Motor neuron (in vitro differentiated cells): Measurements from ENCODE around the gene GNAQ. TPM values are rescaled to one million over a fixed set of nuclear protein-coding genes. Genes with fewer than 3 reads are reported as not detected.
A peak's percentile ranks its signal among the peaks of the same experiment; 100 is the strongest.
"Not testable (repeated sequence)": the region's sequence is repeated elsewhere in the genome, so short reads cannot be mapped to it uniquely, and the experiment has no call there.

Experiments used
- ATAC-seq, 8 experiments: fragments of 200-7000 bp; cut with Tn5 transposase; replicated peaks in 6 of 8; 2 replicates each; pipeline ENCODE4 v1.8.0; 2021; ENCODE audit warnings: mild to moderate bottlenecking in 8 of 8, moderate library complexity in 8 of 8
- H3K27ac ChIP-seq, 2 donors: fragments of 250-450 bp; sonication (Bioruptor Pico); 2 replicates each; pipeline ENCODE4 v1.9.0; 2021; ENCODE audit warnings: antibody characterized with exemption in 2 of 2, mild to moderate bottlenecking in 2 of 2, moderate library complexity in 1 of 2
- H3K4me1 ChIP-seq, 2 donors: fragments of 250-450 bp; sonication (Bioruptor Pico); replicated peaks in 1 of 2; 2 replicates each; pipeline ENCODE4 v1.6.1; 2021; ENCODE audit warnings: antibody characterized with exemption in 2 of 2, mild to moderate bottlenecking in 2 of 2, moderate library complexity in 1 of 2
- H3K4me3 ChIP-seq, 5 donors: fragments of 250-450 bp; sonication (Bioruptor Pico); 2 replicates each; pipeline ENCODE4 v1.9.0; 2021; ENCODE audit warnings: antibody characterized with exemption in 5 of 5, mild to moderate bottlenecking in 5 of 5, moderate library complexity in 4 of 5
- WGBS, 10 experiments: fragments of 450-650 bp; shearing (Covaris generic); methylation state at CpG; one replicate each; pipeline ENCODE4 v1.0.0; 2022; 5-methylcytosine and 5-hydroxymethylcytosine counted together
- in situ Hi-C, 9 experiments: fragments of 400-800 bp; cut with MboI; loops; one replicate each; pipeline ENCODE4 v1.15.0; 2021; ENCODE audit warnings: low sequenced_read_pairs in 9 of 9, low pct_unique_long_range_greater_than_20kb in 2 of 9; ENCODE audit not compliant: unreplicated experiment in 9 of 9
- total RNA-seq, 8 experiments: library from RNA; unstranded; fragments of 300-600 nt; gene quantifications; 2 replicates each; pipeline versions ENCODE4 v1.2.3 to v1.2.4, GENCODE V29; 2022

GNAQ gene
- total RNA-seq, 8 experiments from 2014 or later, result 10.5 to 84.7 (median 37.9) TPM

DNA sequence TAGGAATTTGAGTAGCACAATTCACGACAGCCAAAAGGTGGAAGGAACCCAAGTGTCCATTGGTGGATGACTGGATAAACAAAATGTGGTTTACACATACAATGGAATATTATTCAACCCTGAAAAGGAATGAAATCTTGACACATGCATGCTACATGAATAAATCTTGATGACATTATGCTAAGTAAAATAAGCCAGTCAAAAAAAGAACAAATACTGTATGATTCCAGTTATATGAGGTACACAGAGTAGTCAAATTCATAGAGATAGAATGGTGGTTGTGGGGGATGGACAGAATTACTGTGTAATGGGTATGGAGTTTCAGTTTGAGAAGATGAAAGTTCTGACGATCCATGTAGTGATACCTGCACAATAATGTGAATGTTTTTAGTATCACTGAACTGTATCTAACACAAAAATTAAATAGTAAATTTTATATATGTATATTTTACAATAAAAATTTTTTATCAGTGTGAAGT lies 265.8 kb downstream of the GNAQ start:
- Histone ChIP-seq H3K4me3 (no peak overlapping the region), H3K4me1 (no peaks in the 10 kb centered on the region), H3K27ac (no peak overlapping the region)
- in situ Hi-C loops, result loop anchor here in 1 of 9 experiments (25.0 kb wide), 1 partner anchor 329 kb away; no protein-coding TSS in a partner anchor
- ATAC-seq, result no peak
- 78 to 100% (median 96%) methylated on average over 1 to 2 of the region's 2 CpGs; no CpG with 5 or more reads in 1 of the 10 experiments for WGBS, 10 experiments

DNA sequence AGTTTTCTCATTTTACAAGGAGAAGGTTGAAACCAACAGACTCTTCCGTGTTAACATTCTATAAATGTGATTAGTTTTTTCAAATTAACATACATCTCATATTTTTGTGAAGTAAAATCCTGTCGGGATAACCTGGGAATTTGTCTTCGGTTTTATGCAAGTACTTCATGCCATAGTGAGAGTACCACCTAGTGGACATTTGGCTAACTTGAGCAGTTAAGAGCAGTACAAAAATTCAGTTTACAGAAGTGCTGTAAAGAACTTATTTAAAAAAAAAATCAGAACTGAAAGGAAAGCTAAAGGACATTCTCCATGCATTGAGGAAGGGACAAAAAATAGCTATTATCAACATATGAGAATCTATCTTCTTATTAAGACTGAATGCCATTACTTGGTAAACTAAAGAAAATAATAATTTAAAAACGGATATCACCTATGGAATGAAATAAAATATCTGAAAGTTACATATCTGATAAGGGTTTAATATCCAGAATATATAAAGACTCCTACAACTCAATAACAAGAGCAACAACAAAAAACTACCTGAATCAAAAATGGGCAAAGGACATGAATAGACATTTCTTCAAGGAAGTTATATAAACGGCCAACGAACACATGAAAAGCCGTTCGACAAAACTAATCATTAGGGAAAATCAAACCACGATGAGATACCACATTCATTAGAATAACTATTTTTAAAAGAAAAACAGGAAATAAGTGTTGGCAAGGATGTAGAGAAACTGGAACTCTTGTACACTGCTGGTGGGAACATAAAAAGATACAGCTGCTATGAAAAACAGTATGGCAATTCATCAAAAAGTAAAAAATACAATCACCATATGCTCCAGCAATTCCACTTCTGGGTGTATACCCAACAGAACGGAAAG lies 266.5 kb downstream of the GNAQ start:
- H3K4me1 ChIP-seq, result no peaks in the 10 kb centered on the region
- H3K4me3 ChIP-seq, result no peak overlapping the region
- peak in 1 of 8 experiments; percentile 39 for ATAC-seq
- H3K27ac ChIP-seq, result no peak overlapping the region
- 49 to 100% (median 90%) methylated on average over 5 to 10 of the region's 10 CpGs for WGBS, 10 experiments
- in situ Hi-C loops, result loop anchor here in 1 of 9 experiments (25.0 kb wide), 1 partner anchor 328 kb away; no protein-coding TSS in a partner anchor

DNA sequence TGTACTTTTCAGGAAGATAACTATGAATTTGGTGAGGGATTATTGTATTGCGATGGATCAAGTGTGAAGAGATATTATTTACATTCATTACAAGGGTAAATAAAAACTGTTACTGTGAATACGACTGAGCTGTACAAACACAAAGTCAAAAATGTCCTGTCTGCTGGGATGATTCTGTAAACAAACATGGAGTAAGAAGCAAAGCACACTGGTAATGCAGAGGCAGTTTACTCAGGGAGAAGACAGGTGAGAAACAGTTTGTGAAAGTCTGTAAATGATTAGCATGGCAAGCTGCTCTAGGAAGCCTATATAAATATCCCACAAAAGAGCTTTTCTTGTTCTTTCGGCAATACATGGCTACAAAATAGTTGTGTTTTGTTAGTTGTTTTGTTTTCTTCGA lies 268.0 kb downstream of the GNAQ start:
- in situ Hi-C loops, result loop anchor here in 1 of 9 experiments (25.0 kb wide), 1 partner anchor 326 kb away; no protein-coding TSS in a partner anchor
- Histone ChIP-seq H3K27ac (no peak overlapping the region), H3K4me3 (no peak overlapping the region), H3K4me1 (no peaks in the 10 kb centered on the region)
- WGBS, 10 experiments, result 65 to 100% (median 91%) methylated on average over 1 to 4 of the region's 4 CpGs
- ATAC-seq, result no peak

DNA sequence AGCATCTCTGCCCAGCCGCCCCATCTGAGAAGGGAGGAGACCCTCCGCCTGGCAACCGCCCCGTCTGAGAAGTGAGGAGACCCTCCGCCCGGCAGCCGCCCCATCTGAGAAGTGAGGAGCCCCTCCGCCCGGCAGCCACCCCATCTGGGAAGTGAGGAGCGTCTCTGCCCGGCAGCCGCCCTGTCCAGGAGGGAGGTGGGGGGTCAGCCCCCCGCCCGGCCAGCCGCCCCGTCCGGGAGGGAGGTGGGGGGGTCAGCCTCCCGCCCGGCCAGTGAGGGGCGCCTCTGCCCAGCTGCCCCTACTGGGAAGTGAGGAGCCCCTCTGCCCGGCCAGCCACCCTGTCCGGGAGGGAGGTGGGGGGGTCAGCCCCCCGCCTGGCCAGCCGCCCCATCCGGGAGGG lies 270.7 kb downstream of the GNAQ start:
- WGBS, 10 experiments, result no CpG with 5 or more reads among the region's 25 CpGs
- not testable (repeated sequence) for H3K4me1 ChIP-seq, ATAC-seq, H3K4me3 ChIP-seq, H3K27ac ChIP-seq
- in situ Hi-C loops, result loop anchor here in 1 of 9 experiments (25.0 kb wide), 1 partner anchor 324 kb away; no protein-coding TSS in a partner anchor

DNA sequence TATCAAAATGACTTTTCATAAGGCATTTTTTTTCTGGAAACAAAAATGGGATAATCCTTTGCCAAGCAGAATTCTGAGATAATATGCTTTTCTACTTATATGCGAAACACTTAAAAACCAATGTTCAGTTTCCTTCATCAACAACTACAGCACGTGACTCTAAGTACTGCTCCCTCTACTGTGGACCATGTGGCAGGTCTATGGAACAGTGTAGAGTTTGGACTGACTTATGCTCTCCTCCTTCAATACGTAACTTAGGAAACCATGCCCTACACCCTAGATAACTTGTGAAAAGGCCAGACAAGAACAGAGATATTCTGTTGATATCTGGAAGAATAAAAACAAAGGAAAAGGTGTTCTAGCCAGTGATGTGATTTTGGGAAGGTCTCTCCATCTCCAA lies 272.2 kb downstream of the GNAQ start:
- Histone ChIP-seq H3K4me1 (no peaks in the 10 kb centered on the region), H3K27ac (no peak overlapping the region), H3K4me3 (no peak overlapping the region)
- no peak for ATAC-seq
- 66 to 100% (median 95%) methylated on average over 1 to 3 of the region's 3 CpGs; no CpG with 5 or more reads in 1 of the 10 experiments for WGBS, 10 experiments
- in situ Hi-C loops, result loop anchor here in 1 of 9 experiments (25.0 kb wide), 1 partner anchor 322 kb away; no protein-coding TSS in a partner anchor

DNA sequence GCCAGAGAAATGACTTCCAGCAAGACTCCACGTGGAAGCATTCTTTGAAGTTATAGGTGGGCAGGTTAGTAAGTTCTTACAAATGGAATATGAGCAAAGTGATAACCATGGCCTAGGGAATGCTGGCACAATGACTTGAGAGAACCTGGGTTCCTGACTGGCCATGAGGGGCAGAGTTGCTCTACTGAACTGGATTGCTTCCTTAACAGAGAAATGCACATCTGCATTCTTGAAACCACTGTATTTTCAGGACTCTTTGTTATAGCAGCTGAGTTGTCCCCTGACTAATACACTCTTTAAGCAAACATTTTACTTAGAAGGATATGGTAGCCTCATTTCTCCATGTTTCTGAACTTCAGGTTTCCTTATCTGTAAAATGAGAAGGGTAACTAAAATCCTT lies 275.2 kb downstream of the GNAQ start:
- no peak overlapping the region for H3K27ac ChIP-seq
- in situ Hi-C loops, result loop anchor here in 1 of 9 experiments (25.0 kb wide), 1 partner anchor 319 kb away; no protein-coding TSS in a partner anchor

DNA sequence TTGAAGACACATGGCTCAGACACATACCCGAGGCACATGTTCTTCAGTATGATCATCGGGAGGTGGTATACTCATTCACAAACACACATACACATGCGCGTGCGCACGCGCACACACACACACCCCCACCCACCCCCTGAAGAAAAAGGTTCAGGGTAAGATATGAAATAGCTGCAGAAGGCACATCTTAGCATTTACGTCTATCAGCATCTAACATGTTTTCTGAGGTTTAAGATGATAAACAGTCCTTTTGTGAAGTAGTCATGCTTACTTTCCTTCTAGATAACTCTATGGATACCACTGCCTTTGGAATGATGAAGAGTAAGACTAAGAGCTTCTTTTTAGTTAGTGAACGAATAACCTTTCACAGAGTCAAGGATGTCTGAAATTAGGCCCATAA lies 278.4 kb downstream of the GNAQ start:
- 79 to 100% (median 88%) methylated on average over 1 to 8 of the region's 9 CpGs; no CpG with 5 or more reads in 2 of the 10 experiments for WGBS, 10 experiments
- Histone ChIP-seq H3K27ac (no peak overlapping the region), H3K4me3 (no peak overlapping the region), H3K4me1 (peaks cover 0 to 10% of the 10 kb centered on the region in 2 donors)
- ATAC-seq, result no peak
- in situ Hi-C loops, result loop anchor here in 1 of 9 experiments (25.0 kb wide), 1 partner anchor 316 kb away; no protein-coding TSS in a partner anchor

More for the DNA sequence above, 275.2 kb downstream of the GNAQ start:
- 10 to 100% (median 90%) methylated on average over 1 of the region's 1 CpG; no CpG with 5 or more reads in 5 of the 10 experiments for WGBS, 10 experiments
- no peaks in the 10 kb centered on the region for H3K4me1 ChIP-seq
- no peak for ATAC-seq
- no peak overlapping the region for H3K4me3 ChIP-seq

DNA sequence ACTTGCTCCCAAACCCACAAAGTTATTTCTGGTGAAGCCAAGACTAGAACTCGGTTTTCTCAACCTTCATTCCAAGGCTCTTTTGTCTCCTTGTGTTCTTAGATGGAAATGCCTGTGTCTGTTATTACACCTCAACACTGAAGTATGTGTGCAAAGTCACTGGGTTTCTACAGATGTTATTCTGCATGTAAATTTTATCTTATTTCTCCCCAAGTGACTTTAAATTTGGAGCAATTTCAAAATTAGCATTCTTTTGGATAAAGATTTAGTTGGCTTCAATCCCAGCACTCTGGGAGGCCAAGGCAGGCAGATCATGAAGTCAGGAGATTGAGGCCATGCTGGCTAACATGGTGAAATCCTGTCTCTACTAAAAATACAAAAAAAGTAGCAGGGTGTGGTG lies 279.1 kb downstream of the GNAQ start:
- H3K4me1 ChIP-seq, result peaks cover 0 to 10% of the 10 kb centered on the region in 2 donors
- in situ Hi-C loops, result loop anchor here in 1 of 9 experiments (25.0 kb wide), 1 partner anchor 315 kb away; no protein-coding TSS in a partner anchor
- no peak overlapping the region for H3K4me3 ChIP-seq
- peak in 2 of 8 experiments; percentile 15 to 52 for ATAC-seq
- WGBS, 10 experiments, result 0 to 83% (median 64%) methylated on average over 1 of the region's 1 CpG; no CpG with 5 or more reads in 3 of the 10 experiments
- H3K27ac ChIP-seq, result no peak overlapping the region

DNA sequence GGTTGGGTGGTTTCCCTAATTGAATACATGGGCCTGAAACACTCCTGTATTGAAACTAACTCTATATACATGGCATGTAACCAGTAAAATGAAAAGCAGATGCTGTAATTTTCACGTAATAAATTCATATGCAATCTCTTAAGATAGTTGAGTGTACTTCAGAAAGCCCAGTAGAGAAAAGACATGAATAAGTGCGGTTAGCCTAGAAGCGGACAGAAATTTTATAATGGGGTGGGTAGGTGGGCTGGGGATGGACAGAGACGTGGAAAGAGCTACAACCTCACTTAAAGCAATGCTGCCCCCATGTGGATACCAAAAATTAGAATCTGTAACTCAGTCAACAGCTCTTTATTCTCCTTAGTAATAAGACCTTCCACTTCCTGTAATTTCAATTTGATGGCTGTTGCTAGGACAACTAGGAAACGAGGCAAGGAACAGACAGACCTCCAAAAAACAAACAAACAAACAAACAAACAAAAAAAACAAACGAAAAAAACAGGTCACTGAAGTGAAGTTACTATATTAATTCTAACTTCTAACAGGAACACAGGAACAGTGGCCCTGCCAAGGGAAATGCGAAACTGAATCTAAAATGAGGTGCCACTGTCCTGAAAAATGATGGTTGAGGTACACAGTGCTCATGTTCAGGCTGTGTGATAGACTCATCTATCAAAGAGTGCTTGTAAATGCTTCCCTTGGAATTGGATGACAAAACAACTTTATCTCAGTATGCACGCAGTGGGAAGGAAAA lies 280.1 kb downstream of the GNAQ start:
- in situ Hi-C loops, result loop anchor here in 1 of 9 experiments (25.0 kb wide), 1 partner anchor 314 kb away; no protein-coding TSS in a partner anchor
- whole genome bisulfite sequencing, 10 experiments, result 21 to 78% (median 37%) methylated on average over 3 to 8 of the region's 8 CpGs
- Histone ChIP-seq H3K4me3 (no peak overlapping the region), H3K27ac (no peak overlapping the region), H3K4me1 (peaks cover 0 to 10% of the 10 kb centered on the region in 2 donors)
- peak in 6 of 8 experiments; percentile 24 to 98 (median 86) for ATAC-seq

DNA sequence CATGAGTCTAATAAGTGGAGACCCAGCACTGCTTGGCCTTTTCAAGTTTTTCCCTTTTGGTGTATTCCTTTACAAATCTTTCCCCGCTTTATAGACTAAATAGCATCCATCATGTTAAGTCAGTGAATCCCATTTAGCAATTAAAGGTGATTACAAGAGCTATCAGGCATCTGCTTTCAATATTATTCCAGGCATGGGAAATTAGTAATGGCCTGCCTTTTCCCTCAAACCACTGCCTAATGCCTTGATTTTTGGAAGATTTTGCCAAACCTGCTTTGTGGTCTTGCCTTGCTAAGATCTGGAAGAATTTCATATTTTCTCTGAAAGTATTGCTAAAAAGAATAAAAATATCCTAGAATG lies 280.6 kb downstream of the GNAQ start:
- no peak for ATAC-seq
- H3K27ac ChIP-seq, result no peak overlapping the region
- H3K4me3 ChIP-seq, result no peak overlapping the region
- in situ Hi-C loops, result loop anchor here in 1 of 9 experiments (25.0 kb wide), 1 partner anchor 314 kb away; no protein-coding TSS in a partner anchor
- peaks cover 0 to 10% of the 10 kb centered on the region in 2 donors for H3K4me1 ChIP-seq
- 80 to 100% (median 100%) methylated on average over 1 of the region's 1 CpG; no CpG with 5 or more reads in 4 of the 10 experiments for WGBS, 10 experiments

DNA sequence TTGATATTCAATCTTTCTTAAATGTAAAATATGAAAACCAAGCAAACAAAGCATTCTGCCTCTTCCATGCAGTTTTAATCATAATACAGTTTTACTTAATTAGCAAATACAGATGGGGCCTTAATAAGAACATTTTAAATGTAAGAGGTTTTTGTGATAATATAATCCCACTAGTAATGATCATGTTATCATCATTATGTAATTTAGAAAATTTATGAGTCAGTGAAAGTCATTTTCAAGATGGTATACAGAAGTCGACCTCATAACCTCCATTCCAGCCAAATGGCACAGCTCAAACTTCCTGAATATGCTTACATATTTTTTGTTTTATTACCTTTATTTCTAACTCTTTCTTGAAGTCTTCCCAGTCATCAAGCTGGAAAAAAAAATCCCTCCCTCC lies 281.3 kb downstream of the GNAQ start:
- H3K4me1 ChIP-seq, result peaks cover 0 to 10% of the 10 kb centered on the region in 2 donors
- in situ Hi-C loops, result loop anchor here in 1 of 9 experiments (25.0 kb wide), 1 partner anchor 313 kb away; no protein-coding TSS in a partner anchor
- H3K27ac ChIP-seq, result no peak overlapping the region
- WGBS, 10 experiments, result 0 to 100% (median 42%) methylated on average over 1 of the region's 1 CpG; no CpG with 5 or more reads in 2 of the 10 experiments
- no peak for ATAC-seq
- H3K4me3 ChIP-seq, result no peak overlapping the region

DNA sequence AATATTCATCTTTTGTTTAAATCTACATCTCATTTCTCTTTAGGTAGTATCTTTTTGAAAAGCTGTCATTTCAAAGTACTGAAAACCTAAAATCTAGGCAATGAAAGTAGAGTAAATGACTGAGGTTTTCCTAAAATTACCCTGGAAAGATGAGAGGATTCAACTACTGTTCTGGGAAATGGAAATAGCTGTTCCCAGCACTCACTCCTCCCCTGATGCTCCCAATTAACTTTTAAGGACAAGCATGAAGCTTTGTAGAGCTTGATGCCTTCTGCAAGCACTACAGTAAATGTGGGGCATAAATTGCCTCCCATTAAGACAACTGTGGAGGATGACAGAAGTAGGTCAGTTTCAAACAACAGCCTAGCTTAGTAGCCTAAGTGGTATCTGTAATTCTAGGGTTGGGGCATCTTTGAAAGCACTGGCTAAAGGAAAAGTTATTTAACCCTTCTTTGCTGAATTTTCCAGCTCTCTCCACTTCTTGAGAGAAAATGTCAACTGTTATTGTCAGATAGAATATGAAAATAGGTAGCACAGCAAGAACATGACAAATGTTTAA lies 283.3 kb downstream of the GNAQ start:
- Histone ChIP-seq H3K4me1 (peaks cover 0 to 10% of the 10 kb centered on the region in 2 donors), H3K4me3 (no peak overlapping the region), H3K27ac (no peak overlapping the region)
- ATAC-seq, result no peak
- in situ Hi-C loops, result loop anchor here in 3 of 9 experiments (25.0 kb wide), 2 partner anchors 286 to 311 kb away; no protein-coding TSS in a partner anchor
